Kidney epithelial cell (primary cell): Measurements from ENCODE around the gene MPPED1. TPM values are rescaled to one million over a fixed set of nuclear protein-coding genes. Genes with fewer than 3 reads are reported as not detected.

Experiments
- DNase-seq: peaks from one replicate; pipeline ENCODE4 v3.0.0-alpha.2; 2010; ENCODE audit warnings: low read depth
- H3K27me3 ChIP-seq: 2 replicates; pipeline ENCODE4 v1.6.0; 2011; ENCODE audit warnings: low read length; ENCODE audit not compliant: control insufficient read depth, insufficient read depth
- H3K36me3 ChIP-seq: 2 replicates; pipeline ENCODE4 v1.5.1; 2011; ENCODE audit warnings: low read length; ENCODE audit not compliant: control insufficient read depth, insufficient read depth
- H3K4me3 ChIP-seq: 2 replicates; pipeline ENCODE4 v1.5.1; 2011; ENCODE audit warnings: low read depth, mild to moderate bottlenecking, control low read depth, low read length
- total RNA-seq: library from RNA; depleted of rRNA; stranded (reverse); fragments of >200 nt; gene quantifications from 2 replicates; pipeline ENCODE4 v1.2.3, GENCODE V29; 2015
- TF ChIP-seq, protein P1 (sequence below): IDR thresholded peaks from 2 replicates; pipeline ENCODE4 v1.5.1; 2011; ENCODE audit warnings: mild to moderate bottlenecking, moderate library complexity, low read length, control low read depth, inconsistent platforms; ENCODE audit not compliant: insufficient read depth, poor library complexity, severe bottlenecking

Gene MPPED1
- total RNA-seq, 1 donor from 2014 or later = not detected

DNA sequence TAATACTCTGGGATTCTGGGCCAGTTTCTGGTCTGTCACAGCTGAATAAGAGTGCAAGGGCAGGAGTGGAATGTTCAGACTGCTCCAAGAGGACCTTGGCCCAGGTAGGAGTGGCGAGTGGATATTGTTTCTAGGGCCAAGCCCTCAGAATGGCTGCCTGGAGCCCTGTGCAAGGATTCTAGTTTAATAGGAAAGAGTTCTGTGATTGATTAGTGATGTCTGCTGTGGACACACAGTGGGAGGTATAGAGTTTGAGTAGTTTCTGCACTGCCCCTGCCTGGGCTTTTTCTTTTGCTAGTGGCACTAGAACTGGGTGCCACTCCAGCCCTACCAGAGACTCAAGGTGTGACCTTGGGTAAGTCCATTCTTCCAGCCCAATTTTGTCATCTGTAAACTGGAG, 9.7 kb upstream of the MPPED1 start:
- no peaks in the 10 kb centered on the region for H3K36me3 ChIP-seq
- TF ChIP-seq, protein P1, sequence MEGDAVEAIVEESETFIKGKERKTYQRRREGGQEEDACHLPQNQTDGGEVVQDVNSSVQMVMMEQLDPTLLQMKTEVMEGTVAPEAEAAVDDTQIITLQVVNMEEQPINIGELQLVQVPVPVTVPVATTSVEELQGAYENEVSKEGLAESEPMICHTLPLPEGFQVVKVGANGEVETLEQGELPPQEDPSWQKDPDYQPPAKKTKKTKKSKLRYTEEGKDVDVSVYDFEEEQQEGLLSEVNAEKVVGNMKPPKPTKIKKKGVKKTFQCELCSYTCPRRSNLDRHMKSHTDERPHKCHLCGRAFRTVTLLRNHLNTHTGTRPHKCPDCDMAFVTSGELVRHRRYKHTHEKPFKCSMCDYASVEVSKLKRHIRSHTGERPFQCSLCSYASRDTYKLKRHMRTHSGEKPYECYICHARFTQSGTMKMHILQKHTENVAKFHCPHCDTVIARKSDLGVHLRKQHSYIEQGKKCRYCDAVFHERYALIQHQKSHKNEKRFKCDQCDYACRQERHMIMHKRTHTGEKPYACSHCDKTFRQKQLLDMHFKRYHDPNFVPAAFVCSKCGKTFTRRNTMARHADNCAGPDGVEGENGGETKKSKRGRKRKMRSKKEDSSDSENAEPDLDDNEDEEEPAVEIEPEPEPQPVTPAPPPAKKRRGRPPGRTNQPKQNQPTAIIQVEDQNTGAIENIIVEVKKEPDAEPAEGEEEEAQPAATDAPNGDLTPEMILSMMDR = no peak
- no peak overlapping the region for H3K4me3 ChIP-seq
- H3K27me3 ChIP-seq = no peaks in the 10 kb centered on the region
- DNase-seq = no peak

DNA sequence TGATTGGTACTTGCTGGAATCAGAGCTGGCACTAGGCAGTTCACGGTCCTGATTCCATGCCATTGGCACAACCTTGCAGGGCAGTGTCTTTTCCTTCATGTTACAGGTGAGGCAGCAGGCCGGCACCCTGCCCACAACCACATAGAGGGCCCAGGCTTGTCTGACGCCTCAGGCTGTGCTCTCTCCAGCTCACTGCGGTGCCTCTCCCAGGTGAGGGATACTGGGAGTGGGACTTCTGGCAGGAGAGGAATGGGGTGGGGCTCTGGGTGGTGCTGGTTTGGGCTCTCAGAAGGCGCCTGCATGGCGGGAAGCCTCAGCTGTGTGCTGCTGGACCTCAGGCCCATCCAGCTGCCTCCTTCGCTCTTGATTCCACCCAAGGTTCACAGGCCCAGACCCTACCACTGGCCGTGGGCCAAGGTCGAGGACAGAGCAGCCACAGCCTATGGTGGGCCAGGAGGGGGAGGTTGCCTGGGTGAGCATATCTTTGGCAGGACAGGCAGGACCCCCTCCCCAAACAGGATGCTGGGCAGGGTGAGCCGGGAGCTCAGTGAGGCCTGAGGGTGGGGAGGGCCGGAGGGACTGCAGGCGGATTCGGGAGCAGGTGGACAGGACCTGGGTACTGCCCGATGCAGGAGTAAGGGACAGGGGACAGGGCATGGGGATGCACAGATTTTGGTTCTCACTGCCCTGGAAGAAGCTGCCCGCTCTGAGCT, 7.0 kb upstream of the MPPED1 start:
- Histone ChIP-seq H3K4me3 (no peak overlapping the region), H3K27me3 (no peaks in the 10 kb centered on the region), H3K36me3 (no peaks in the 10 kb centered on the region)
- DNase-seq = no peak
- TF ChIP-seq, protein P1 = no peak

DNA sequence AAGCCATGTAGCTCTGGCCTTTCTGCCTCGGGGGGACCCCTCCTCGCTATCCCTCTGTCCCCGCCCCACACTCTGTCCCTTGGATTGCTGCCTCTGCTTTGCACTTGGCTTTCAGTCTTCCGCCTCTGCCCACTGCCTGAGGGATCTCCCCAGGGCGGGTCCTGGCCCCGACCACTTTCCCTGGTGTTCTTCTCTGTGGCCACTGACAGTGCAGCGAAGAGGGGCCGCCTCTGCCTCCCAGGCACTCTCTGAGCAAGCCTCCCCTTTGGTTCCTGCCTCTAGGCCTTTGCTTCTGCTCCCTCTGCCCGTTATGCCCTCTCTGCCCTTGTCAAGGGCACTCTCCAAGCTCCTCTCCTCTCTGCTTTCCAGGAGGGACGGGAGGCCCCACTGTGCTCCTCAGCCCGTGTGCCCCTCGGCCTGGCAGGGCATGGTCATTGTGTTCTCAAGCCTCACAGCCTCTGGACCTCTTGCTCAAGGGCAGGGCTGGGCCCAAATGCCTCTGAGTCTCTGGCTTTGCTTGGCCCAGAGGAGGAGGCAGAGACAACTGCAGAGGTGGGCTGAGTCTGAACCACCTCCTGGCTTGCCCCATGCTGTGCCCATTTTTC, 5.5 kb upstream of the MPPED1 start:
- no peak for DNase-seq
- Histone ChIP-seq H3K27me3 (peaks cover 11% of the 10 kb centered on the region), H3K36me3 (no peaks in the 10 kb centered on the region), H3K4me3 (no peak overlapping the region)
- TF ChIP-seq, protein P1 = no peak

DNA sequence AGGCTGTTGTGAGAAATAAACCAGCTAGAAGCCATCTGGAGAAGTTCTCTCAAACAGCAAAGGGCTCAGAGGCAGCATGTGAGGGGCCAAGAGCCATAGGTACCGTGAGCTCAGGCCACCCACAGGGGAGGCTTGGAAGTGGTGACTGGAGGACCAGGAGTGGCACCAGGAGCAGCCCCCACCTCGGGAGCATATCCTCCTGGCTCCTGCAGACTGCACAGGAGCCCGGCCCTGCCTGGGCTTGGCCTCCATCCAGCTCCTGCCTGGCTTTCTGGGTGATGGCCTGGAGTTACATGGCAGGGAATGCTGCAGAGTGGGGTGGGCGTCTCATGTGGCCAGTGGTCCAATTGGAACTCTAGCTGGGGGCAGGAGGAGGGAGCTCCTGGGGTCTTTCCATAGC, 4.2 kb upstream of the MPPED1 start:
- H3K27me3 ChIP-seq = peaks cover 15% of the 10 kb centered on the region
- H3K36me3 ChIP-seq = no peaks in the 10 kb centered on the region
- no peak for DNase-seq
- H3K4me3 ChIP-seq = no peak overlapping the region
- TF ChIP-seq, protein P1 = no peak

DNA sequence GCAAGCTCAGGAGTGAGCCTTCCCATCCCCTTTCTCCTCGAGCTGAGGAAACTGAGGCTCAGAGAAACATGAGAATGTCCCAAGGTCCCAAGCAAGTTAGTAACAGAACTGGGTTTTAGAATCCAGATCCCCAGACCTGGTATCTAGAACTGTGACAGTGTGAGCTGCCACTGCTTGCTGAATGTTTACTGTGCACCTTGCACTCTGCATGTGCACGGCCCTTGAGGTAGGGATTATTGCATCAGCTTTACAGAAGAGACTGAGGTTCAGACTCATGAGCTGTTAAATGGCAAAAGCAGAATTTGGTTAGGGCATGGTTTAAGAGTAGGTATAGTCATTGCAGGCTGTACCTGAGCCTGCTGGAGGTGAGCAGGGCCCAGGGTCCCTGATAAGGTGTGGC, 3.8 kb upstream of the MPPED1 start:
- peaks cover 19% of the 10 kb centered on the region for H3K27me3 ChIP-seq
- H3K4me3 ChIP-seq = no peak overlapping the region
- no peak for DNase-seq
- no peaks in the 10 kb centered on the region for H3K36me3 ChIP-seq
- TF ChIP-seq, protein P1 = no peak
